Duodenal mucosa (tissue), 2 donors: ENCODE data around the gene AK8.

Source experiments
- H3K27ac ChIP-seq: one replicate; pipeline ENCODE4 v1.7.0; 2013; ENCODE audit warnings: low read depth, low read length
- H3K27me3 ChIP-seq, 2 donors: one replicate each; pipeline ENCODE4 v1.7.0; 2013; ENCODE audit warnings: low read length in 2 of 2, control low read depth in 1 of 2; ENCODE audit not compliant: insufficient read depth in 2 of 2, control insufficient read depth in 1 of 2
- H3K36me3 ChIP-seq, 2 donors: one replicate each; pipeline ENCODE4 v1.7.0; 2013; ENCODE audit warnings: low read length in 2 of 2, control low read depth in 1 of 2; ENCODE audit not compliant: insufficient read depth in 2 of 2, control insufficient read depth in 1 of 2
- H3K4me1 ChIP-seq, 2 donors: one replicate each; pipeline ENCODE4 v1.7.0; 2013; ENCODE audit warnings: low read length in 2 of 2, control low read depth in 1 of 2; ENCODE audit not compliant: insufficient read depth in 2 of 2, control insufficient read depth in 1 of 2
- H3K4me3 ChIP-seq, 2 donors: one replicate each; pipeline ENCODE4 v1.7.0; 2013; ENCODE audit warnings: low read length in 2 of 2, low read depth in 1 of 2
- H3K9ac ChIP-seq, 2 donors: one replicate each; pipeline ENCODE4 v1.7.0; 2013; ENCODE audit warnings: low read length in 2 of 2, low read depth in 1 of 2
- H3K9me3 ChIP-seq, 2 donors: one replicate each; pipeline ENCODE4 v1.7.0; 2013; ENCODE audit warnings: low read length in 2 of 2, control low read depth in 1 of 2; ENCODE audit not compliant: control insufficient read depth in 1 of 2

AK8 gene

GRCh38 chr9:132887181-132888120, 9.4 kb upstream of the AK8 start:
- Histone ChIP-seq H3K9me3 (no peaks in the 10 kb centered on the region), H3K27me3 (no peaks in the 10 kb centered on the region), H3K4me1 (peaks cover 0 to 3% of the 10 kb centered on the region in 2 donors), H3K9ac (no peak overlapping the region), H3K36me3 (no peaks in the 10 kb centered on the region), H3K4me3 (no peak overlapping the region), H3K27ac (no peak overlapping the region)

DNA sequence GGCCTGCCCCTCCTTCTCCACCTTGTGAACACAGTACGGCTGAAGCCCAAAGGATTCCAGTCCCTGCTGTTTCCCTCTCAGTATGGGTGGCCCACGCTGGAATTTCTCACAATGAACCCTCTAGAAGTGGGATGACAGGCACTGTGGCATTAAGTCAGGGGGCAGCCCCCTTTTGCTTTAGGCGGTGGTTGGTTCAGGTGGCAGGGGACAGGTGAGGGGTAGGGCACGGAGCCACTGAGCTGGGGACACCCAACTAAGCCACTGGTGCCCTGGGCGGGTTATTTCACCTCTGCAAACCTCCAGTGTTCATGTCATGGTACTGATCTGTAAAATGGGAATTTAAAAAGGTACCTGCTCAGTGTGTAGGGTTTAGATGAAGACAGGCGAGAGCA, 8.2 kb upstream of the AK8 start:
- Histone ChIP-seq H3K36me3 (no peaks in the 10 kb centered on the region), H3K27me3 (no peaks in the 10 kb centered on the region), H3K9me3 (no peaks in the 10 kb centered on the region), H3K4me3 (no peak overlapping the region), H3K9ac (no peak overlapping the region), H3K27ac (no peak overlapping the region), H3K4me1 (peaks cover 0 to 3% of the 10 kb centered on the region in 2 donors)

GRCh38 chr9:132885720-132886333, 7.7 kb upstream of the AK8 start:
- H3K36me3 ChIP-seq, result no peaks in the 10 kb centered on the region
- peaks cover 0 to 3% of the 10 kb centered on the region in 2 donors for H3K4me1 ChIP-seq
- H3K27ac ChIP-seq, result no peak overlapping the region
- H3K9me3 ChIP-seq, result no peaks in the 10 kb centered on the region
- no peak overlapping the region for H3K4me3 ChIP-seq
- H3K9ac ChIP-seq, result no peak overlapping the region
- no peaks in the 10 kb centered on the region for H3K27me3 ChIP-seq

GRCh38 chr9:132883349-132884294, 5.5 kb upstream of the AK8 start:
- H3K27ac ChIP-seq, result no peak overlapping the region
- H3K4me1 ChIP-seq, result peaks cover 0 to 6% of the 10 kb centered on the region in 2 donors
- no peaks in the 10 kb centered on the region for H3K27me3 ChIP-seq
- no peak overlapping the region for H3K9ac ChIP-seq
- H3K36me3 ChIP-seq, result no peaks in the 10 kb centered on the region
- H3K9me3 ChIP-seq, result no peaks in the 10 kb centered on the region
- H3K4me3 ChIP-seq, result no peak overlapping the region

DNA sequence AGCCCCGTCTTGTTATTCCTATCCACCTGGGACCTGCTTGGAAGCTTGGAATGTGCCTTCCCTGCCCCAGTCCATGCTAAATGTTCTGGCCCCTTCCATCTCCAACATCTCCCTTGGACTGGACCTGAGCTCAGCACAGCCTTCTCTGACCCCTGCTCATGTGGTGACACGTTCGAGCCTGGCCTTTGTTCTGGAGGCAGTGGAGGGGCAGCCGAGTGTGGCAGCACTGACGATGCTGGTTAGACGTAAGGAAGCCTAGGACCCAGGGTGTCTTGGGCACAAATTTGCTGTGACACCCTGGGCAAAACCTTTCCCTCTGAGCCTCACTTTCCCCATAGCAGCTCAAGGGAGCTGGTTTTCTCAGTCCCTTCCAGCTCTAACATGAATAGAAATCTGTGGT, 4.5 kb upstream of the AK8 start:
- H3K27ac ChIP-seq, result no peak overlapping the region
- H3K4me3 ChIP-seq, result no peak overlapping the region
- H3K36me3 ChIP-seq, result no peaks in the 10 kb centered on the region
- H3K27me3 ChIP-seq, result no peaks in the 10 kb centered on the region
- peaks cover 0 to 8% of the 10 kb centered on the region in 2 donors for H3K4me1 ChIP-seq
- H3K9me3 ChIP-seq, result no peaks in the 10 kb centered on the region
- no peak overlapping the region for H3K9ac ChIP-seq

DNA sequence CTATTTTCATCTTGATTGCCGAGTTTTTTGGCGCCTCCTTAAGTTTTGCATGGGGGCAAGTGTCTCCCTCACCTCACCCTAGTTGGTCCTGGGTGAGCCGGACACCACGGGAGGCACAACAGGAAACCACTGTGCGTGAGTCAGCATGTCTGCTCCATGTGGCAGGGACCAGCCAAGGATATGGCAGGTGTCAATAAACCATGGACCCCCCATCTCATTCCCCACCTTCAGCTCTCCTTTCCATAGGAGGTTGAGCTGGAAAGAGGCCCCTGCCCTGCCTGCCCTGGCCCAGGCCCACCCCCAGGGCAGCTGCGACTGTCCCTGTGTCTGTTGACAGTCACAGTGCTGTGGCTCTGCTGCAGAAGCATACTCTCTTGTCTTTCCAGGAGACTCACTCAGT, 3.7 kb upstream of the AK8 start:
- no peak overlapping the region for H3K9ac ChIP-seq
- H3K27me3 ChIP-seq, result no peaks in the 10 kb centered on the region
- peaks cover 0 to 11% of the 10 kb centered on the region in 2 donors for H3K4me1 ChIP-seq
- H3K9me3 ChIP-seq, result no peaks in the 10 kb centered on the region
- no peaks in the 10 kb centered on the region for H3K36me3 ChIP-seq
- no peak overlapping the region for H3K27ac ChIP-seq
- no peak overlapping the region for H3K4me3 ChIP-seq

- Histone ChIP-seq H3K9ac (no peak overlapping the region), H3K9me3 (no peaks in the 10 kb centered on the region), H3K27me3 (no peaks in the 10 kb centered on the region), H3K27ac (no peak overlapping the region), H3K4me3 (no peak overlapping the region), H3K4me1 (peaks cover 0 to 9% of the 10 kb centered on the region in 2 donors), H3K36me3 (no peaks in the 10 kb centered on the region)
Observed at GRCh38 chr9:132880324-132880661, 2.2 kb upstream of the AK8 start.

DNA sequence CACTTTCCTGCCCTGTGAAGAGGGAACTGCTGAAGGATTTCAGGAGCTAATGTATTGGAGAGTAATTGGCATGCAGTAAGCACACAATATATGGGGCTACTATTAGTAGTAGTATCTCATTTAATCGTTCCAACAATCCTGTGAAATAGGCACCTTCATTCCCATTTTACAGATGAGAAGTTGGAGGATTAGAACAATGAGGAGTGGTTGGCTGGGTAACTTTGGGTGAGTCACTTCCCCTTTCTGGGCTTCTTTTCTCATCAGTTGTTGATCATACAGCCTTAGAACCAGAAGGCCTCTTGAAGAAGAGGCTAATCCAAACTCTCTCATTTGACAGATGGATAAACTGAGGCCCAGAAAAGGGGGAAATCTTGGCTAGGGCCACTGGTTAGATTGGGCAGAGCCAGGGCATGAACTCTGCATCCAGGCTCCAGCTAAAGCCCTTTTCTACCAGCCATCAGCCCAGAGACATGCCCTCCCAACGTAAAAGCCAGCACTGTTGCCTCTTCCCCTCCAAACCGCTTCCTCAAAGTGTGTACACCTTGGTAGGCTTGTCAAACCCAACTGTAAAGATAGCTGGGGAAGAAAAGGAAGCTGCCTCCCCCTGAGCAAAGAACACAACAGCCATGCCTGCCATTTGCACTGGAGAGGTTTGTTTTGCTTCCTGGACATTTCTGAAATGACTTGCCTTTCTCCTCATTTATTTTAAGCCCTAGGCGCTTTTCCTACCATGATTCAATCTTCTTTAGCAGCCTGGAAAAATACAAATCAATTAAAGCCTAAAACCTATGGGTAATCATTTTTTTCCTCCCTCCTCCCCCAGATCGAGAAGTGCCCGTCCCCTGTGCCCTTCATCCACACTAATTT, 1.6 kb upstream of the AK8 start:
- no peaks in the 10 kb centered on the region for H3K9me3 ChIP-seq
- H3K36me3 ChIP-seq, result no peaks in the 10 kb centered on the region
- H3K4me3 ChIP-seq, result peak overlapping the region in 1 of 2 donors; percentile 94
- no peak overlapping the region for H3K9ac ChIP-seq
- H3K27me3 ChIP-seq, result no peaks in the 10 kb centered on the region
- no peak overlapping the region for H3K27ac ChIP-seq
- H3K4me1 ChIP-seq, result peaks cover 0 to 9% of the 10 kb centered on the region in 2 donors

DNA sequence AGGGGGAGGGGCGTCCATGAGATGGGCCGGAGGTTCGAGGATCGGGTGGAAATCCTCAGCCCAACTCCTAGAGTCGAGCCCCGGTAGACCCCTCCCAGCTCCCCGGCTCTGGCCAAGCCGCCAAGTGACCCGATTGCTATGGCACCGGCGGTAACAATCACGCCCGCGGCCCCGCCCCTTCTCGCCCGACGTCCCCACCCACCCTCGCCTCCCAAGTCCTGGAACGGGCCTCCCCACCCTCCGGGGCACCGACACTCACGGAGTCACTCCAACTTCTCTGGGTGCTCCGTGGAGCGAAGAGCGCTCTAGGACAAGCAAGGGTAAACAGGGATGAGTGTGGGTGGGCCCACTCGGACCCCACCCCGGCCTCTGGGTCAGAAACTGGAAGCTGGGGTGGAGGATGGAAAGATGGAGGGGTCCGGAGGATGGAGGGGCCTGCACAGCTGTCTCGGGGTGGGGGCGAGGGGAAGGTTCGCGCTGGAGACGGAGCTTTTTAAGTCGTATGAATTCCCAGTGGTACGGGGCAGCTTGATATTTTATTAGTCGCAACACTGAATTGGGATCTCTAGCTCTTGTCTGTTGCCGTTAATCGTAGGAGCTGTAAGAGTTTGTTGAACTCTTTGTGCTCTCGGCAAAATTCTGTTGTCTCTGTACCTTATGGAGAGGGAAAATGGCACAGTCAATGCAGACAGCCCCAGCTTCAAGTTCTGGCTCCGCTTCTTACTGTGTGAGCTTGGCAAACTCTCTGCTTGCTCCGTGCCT, 792 bp upstream of the AK8 start, which contains the start of gene SPACA9:
Gene SPACA9, plus strand, starts transcription at position 204 of the 762 bp plus-strand sequence. CDS start 5,050 bp downstream, outside the sequence.
- Histone ChIP-seq H3K27me3 (no peaks in the 10 kb centered on the region), H3K36me3 (no peaks in the 10 kb centered on the region), H3K9me3 (no peaks in the 10 kb centered on the region), H3K4me3 (peak within 1 kb of the TSS; percentile 93 to 94), H3K27ac (peak within 1 kb of the TSS; percentile 34), H3K4me1 (peaks cover 0 to 9% of the 10 kb centered on the region in 2 donors), H3K9ac (peak within 1 kb of the TSS; percentile 74 to 95)
